GM19328 (cell line): ENCODE measurements around the gene MAEA.
"Not testable (repeated sequence)": the region's sequence is repeated elsewhere in the genome, so short reads cannot be mapped to it uniquely, and the experiment has no call there.

Experiments
- ATAC-seq: cut with Tn5 transposase; IDR thresholded peaks from one replicate; pipeline ENCODE4 v1.9.1; 2021; ENCODE audit warnings: mild to moderate bottlenecking, moderate library complexity; ENCODE audit not compliant: unreplicated experiment

The MAEA gene

DNA sequence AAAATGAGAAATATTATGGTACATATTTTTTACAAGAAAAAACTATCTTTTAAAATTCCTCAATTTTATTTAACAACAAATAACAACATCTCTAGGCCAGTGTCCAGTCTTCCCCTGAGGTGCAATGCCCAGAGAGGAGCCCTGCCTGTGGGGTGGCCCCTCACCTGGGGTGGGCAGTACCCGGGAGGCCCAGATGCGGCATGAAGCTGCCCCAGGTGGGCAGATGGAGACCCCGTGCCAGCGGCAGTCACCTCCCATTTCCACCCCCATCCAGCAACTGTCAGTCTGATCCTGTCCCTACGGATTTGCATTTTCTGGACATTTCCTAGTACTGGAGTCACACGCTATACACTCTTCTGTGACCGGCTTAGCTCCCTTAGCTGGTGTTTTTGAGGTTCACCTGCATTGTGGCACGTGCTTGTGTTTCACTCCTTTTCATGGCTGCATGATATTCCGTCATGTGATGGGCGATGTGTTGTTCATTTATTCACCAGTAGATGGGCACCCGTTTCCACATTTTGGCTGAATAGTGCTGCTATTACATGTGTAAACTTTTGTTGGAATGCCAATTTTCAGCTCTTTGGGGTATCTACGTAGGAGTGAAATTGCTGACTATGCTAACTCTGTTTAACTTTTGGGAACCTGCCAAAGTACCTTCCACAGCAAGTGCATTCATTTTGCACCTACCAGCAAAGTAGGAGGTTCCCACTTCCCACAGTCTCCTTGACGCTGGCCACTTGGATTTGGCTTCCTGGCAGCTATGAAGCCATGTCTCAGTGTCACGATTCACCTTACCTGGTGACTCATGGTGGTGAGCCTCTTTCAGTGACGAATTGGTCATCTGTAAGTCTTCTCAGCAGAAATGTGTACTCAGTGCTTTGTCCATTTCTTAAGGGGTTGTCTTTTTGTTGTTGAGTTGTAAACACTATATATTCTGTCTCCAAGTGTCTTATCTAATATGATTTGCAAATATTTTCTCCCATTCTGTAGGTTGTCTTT is 11.7 kb upstream of the MAEA start:
- no peak for ATAC-seq

DNA sequence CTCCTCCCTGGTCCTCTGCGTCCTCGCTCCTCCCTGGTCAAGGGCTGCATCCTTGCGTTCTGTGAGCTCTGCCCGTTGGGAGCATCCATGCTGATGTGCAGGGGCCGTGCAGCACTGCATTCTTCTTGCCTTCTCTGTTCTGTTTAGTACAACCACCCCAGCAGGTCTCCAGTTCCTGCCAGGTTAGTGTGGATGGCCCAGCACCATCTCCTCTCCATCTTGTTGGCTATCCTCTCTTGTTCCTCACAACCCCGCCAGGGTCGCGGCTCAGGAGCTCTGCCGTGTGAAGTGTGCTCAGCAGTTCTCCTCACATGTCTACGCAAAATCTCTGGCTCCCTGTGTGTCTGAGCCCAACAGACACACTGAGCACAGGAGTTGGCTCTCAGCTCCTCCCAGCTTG is 10.4 kb upstream of the MAEA start:
- no peak for ATAC-seq

GRCh38 chr4:1283711-1284110 is 6.0 kb upstream of the MAEA start:
- no peak for ATAC-seq

GRCh38 chr4:1285151-1285789 is 4.4 kb upstream of the MAEA start:
- no peak for ATAC-seq

DNA sequence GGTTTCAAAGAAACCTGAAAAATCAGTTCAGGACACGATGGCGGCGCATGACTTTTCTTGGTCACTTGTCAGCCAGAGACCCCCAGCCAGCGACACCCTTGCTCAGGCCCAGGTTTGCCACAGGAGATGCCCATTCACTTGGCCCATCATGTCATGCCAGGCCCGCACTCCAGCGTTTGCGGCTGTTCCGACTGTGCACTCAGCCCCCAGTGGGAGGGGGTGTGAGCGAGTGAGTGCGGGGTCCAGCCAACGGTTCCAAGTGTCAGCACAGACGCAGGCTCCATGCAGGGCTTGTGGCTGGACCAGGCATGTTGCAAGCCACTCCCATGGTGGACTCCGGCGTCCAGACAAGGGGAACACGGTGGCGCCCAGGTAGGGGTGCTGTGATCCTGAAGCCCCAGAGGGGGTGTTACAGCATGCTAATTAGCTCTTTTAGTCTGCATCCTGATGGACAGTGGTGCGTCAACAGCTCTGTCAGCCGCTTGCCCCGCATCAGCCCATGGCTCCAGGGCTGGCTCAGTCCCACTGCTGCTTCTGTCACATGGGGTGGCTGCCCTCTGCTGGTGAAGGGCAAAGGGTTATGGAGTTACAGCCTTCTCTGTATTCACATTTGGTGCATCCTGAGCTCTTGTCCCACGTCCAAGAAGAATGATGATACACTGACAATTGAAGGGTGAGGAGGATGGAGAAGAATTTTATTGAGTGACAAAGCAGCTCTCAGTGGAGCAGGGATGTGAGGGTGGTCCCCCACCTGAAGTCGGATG is 3.7 kb upstream of the MAEA start:
- ATAC-seq = no peak

GRCh38 chr4:1288786-1289185 is 905 bp upstream of the MAEA start:
- ATAC-seq = no peak

DNA sequence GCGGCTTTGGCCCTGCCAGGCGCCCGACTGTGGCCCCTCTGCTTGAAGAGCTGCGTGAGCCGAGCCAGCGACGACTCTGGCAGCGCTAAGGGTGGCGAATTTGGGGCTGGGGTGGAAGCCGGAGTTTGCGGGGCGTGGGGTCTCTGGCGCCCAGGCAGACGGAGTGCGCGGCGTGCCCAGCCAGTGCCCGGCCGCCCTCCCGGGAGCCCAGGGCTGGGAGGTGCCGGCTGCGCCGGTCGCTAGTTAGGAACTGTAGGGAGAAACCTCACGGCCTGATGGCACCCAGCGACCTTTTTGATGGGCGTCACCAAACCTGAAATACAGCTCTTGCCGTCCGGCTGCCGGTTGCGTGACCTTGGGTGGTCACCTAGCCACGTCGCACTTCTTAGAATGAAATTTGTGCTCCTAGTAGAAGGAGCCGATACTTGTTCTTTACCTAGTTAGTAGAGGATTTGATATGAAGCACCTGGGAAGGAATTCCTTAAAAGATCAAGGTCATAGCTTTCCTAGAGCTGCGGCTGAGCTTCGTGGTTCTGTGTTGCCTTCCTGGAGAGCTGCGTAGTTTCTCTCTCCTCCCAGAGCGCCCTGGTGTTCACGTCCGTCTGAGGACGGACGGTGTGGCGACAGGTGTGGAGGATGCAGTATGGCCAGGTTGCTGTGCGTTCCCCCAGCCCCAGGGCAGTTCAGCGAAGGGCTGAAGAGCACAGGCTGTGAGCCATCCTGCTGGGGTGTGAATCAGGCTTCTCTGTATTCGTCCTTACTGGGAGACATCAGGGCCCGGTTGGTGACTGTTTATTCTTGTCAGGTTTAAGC is 680 bp downstream of the MAEA start:
- no peak for ATAC-seq

- no peak for ATAC-seq
These were observed 1.4 kb downstream of the MAEA start for GRCh38 chr4:1291091-1291490.

DNA sequence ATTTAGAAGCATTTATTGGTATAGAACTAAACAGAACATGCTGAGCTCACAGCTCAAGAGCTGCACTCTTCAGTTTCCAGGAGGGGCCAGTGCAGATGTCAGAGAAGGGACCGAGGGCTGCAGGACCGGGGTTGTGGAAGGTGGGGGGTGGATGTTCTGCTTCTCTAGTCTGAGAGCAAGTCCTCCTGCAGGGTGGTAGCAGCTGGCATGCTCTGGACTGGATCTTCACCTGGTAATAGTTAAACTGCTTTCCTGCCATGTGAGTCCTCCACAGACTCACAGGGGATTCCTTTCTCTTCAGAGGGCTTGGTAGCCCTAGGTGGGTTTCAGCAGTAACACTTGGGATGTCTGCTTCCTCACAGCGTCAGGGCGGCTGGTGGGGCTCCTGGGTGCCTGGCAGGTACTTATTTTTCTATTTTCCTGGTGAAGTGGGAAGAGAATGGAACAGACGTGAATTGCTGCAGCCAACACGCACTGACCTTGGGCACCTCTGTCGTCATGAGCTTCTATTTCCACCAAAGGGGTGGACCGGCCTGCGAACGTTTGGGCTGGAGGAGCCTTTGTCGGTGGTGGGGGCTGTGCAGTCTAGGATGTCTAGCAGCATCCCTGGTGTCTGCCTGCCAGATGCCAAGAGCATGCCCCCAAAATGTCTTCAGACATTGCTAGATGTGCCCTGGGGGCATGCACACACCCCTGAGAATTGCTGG is 2.5 kb downstream of the MAEA start:
- no peak for ATAC-seq

DNA sequence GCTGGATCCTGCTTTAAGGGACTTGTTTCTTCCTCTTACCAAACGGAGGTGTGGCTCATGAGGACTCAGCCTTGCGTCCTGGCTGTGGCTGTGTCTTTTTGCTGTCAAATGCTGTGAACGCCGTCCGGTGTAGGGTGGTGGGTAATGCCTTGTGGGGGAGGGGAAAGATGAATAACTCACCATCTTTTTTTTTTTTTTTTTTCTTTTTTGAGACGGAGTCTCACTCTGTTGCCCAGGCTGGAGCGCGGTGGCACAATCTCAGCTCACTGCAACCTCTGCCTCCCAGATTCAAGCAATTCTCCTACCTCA is 3.0 kb downstream of the MAEA start:
- not testable (repeated sequence) for ATAC-seq

GRCh38 chr4:1293531-1293941 is 3.8 kb downstream of the MAEA start:
- ATAC-seq = no peak

DNA sequence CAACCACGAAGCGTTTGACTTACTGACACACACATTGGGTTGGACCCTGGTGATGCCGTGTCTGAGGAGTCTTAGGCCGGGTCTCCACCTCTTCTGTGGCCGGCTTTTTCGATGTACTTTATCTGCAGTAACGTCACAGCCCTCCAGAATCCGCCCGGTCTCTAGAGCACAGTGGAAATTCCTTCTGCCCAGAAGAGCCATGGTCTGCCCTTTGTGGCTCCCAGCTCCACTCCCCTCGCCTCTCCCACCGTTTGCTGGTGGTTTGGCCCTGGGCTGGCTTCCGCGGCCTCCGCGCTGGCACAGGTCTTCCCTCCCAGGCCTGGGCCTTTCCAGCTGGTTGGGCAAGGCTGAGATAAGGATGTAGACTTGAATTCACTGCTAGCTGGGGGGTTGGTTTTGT is 4.3 kb downstream of the MAEA start:
- no peak for ATAC-seq

GRCh38 chr4:1294424-1294823 is 4.7 kb downstream of the MAEA start:
- ATAC-seq = no peak

DNA sequence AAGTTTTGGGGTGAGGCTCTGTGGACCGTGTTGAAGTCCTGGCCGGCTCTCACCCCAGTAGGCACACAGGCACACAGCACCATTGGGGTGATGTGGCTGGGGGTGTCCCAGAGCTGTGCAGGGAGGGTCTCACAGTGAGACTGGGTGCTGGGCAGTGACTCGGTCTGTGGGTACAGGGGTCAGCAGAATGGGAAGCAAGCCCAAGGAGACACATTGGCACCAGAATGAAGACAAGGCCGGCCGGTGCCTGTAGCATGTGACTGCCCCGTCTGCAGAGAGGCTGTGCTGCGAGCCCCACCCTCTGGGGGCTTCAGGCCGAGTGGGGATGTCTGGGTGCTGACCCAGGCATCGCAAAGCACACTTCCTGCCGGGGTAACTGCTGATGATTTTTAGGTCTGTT is 5.2 kb downstream of the MAEA start:
- no peak for ATAC-seq

DNA sequence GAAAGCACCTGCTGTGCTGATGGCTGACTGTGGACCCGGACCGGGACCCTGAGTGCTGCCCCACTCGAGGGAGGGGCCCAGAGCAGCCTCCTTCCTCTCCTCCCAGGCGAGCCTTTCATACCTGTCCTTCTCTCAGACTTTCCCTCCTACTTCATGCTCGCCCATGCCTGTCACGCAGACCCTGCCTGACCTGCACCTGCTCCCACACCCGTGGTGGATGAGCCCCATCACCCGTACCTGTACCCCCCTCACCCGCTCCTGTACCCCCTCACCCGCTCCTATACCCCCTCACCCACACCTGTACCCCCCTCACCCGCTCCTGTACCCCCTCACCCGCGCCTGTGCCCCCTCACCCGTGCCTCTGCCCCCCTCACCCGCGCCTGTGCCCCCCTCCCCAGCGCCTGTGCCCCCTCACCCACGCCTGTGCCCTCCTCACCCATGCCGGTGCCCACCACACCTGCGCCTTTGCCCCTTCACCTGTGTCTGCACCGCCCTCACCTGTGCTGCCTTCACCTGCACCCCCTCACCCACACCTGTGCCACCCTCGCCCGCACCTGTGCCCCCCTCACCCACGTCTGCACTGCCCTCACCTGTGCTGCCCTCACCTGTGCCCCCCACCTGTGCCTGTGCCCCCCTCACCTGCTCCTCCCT is 5.8 kb downstream of the MAEA start:
- no peak for ATAC-seq

GRCh38 chr4:1296324-1297022 is 6.8 kb downstream of the MAEA start:
- ATAC-seq = no peak

DNA sequence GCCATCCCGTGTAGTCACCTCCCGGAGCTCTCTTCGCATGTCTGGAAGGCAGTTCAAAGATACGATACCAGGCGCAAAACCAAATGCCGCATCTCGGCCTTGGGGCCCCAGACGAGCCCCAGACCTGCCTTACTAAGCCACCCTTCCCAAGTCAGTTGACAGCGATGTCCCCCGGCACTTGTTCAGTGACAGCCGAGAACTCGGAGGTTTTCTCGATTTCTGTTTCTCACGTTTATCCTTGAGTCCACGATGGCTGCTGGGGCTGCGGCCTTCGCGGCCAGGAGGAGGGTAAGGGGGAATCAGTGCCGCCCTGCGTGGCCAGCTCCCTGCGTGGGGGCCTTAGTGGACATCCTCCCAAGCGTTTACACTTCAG is 7.3 kb downstream of the MAEA start:
- ATAC-seq = no peak

- ATAC-seq = no peak
These were observed 8.0 kb downstream of the MAEA start for GRCh38 chr4:1297456-1298325.
